Osteocyte (in vitro differentiated cells): Measurements from ENCODE around the gene TMEM169. TPM values are rescaled to one million over a fixed set of nuclear protein-coding genes. Genes with fewer than 3 reads are reported as not detected.

ENCODE experiments used
- DNase-seq: peaks from one replicate; pipeline ENCODE4 v3.0.0; 2021; ENCODE audit warnings: mixed read lengths; ENCODE audit not compliant: unreplicated experiment; ENCODE audit errors: extremely low spot score
- H3K27ac Mint-ChIP-seq: one replicate; pipeline ENCODE4 v1.8.0; 2021; ENCODE audit warnings: mild to moderate bottlenecking, mixed read lengths; ENCODE audit not compliant: unreplicated experiment
- H3K27me3 Mint-ChIP-seq: one replicate; pipeline ENCODE4 v1.8.0; 2021; ENCODE audit warnings: mixed read lengths; ENCODE audit not compliant: unreplicated experiment
- H3K36me3 Mint-ChIP-seq: one replicate; pipeline ENCODE4 v1.8.0; 2021; ENCODE audit warnings: mixed read lengths; ENCODE audit not compliant: unreplicated experiment
- H3K4me1 Mint-ChIP-seq: one replicate; pipeline ENCODE4 v1.8.0; 2021; ENCODE audit warnings: mixed read lengths; ENCODE audit not compliant: unreplicated experiment
- H3K4me3 Mint-ChIP-seq: one replicate; pipeline ENCODE4 v1.8.0; 2021; ENCODE audit warnings: mild to moderate bottlenecking, moderate library complexity, mixed read lengths; ENCODE audit not compliant: unreplicated experiment
- H3K9me3 Mint-ChIP-seq: one replicate; pipeline ENCODE4 v1.8.0; 2021; ENCODE audit warnings: mixed read lengths; ENCODE audit not compliant: unreplicated experiment
- total RNA-seq: library from RNA; stranded (reverse); gene quantifications from 2 replicates; pipeline ENCODE4 v1.2.1, GENCODE V29; 2021
- TF ChIP-seq, protein P1 (sequence below): fragments of 200-600 bp; sonication (generic); IDR thresholded peaks from 2 replicates; pipeline ENCODE4 v1.5.0; 2021; ENCODE audit warnings: antibody characterized with exemption, mild to moderate bottlenecking, moderate library complexity

Gene TMEM169
- total RNA-seq, 1 donor from 2014 or later, result 1.5 TPM

DNA sequence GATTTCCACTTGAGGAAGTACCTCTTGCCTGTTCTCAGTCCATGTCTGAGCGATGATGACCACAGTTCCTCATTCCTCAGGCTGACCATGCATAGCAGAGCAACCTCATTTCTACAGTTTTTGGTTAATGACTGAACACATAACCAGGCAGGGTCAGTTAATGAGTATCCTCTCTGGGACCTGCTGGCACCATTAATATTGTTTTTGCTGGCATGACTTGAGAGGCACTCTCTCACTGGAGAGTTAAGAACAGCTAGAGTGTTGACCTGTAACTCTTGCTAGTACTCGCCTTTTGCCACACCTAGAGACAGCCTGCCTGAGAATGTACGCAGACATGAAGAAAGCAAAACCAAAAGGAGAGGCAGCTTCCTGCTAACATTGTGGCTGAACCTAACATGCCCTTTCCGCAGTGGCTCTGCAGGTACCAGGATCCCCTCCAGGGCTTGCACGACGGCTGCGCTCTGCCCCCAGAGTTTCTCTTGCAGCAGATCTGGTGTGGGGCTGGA, 24.0 kb upstream of the TMEM169 start:
- peaks cover 9% of the 10 kb centered on the region for H3K36me3 Mint-ChIP-seq
- no peaks in the 10 kb centered on the region for H3K27me3 Mint-ChIP-seq
- H3K27ac Mint-ChIP-seq, result peak overlapping the region; percentile 10
- TF ChIP-seq, protein P1, sequence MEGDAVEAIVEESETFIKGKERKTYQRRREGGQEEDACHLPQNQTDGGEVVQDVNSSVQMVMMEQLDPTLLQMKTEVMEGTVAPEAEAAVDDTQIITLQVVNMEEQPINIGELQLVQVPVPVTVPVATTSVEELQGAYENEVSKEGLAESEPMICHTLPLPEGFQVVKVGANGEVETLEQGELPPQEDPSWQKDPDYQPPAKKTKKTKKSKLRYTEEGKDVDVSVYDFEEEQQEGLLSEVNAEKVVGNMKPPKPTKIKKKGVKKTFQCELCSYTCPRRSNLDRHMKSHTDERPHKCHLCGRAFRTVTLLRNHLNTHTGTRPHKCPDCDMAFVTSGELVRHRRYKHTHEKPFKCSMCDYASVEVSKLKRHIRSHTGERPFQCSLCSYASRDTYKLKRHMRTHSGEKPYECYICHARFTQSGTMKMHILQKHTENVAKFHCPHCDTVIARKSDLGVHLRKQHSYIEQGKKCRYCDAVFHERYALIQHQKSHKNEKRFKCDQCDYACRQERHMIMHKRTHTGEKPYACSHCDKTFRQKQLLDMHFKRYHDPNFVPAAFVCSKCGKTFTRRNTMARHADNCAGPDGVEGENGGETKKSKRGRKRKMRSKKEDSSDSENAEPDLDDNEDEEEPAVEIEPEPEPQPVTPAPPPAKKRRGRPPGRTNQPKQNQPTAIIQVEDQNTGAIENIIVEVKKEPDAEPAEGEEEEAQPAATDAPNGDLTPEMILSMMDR, result no peak
- H3K9me3 Mint-ChIP-seq, result peaks cover under 1% of the 10 kb centered on the region
- DNase-seq, result no peak
- H3K4me1 Mint-ChIP-seq, result peaks cover 15% of the 10 kb centered on the region
- H3K4me3 Mint-ChIP-seq, result no peak overlapping the region

DNA sequence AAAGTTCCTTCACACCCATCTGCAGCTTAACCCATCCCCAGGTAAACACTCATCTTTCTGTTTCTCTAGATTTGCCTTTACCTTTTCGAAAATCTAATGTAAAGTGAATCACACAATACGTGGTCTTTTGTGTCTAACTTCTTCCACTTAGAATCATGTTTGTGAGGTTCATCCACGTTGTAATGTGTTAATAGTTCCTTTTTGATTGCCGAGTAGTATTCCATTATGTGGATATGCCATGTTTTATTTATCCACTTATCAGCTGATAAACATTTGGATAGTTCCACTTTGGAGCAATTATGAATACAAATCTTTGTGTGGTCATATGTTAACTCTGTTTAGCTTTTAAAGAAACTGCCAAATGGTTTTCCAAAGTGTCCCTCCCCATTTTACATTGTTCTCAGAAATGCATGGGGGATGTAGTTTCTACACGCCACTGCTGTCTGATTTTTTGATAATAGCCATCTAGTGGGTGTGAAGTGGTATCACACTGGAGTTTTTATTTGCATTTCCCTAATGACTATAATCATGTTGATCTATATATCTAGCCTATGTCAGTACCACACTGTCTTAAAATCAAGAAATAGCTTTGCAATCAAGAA, 22.4 kb upstream of the TMEM169 start:
- Mint-ChIP-seq H3K27ac (no peak overlapping the region), H3K36me3 (peaks cover 9% of the 10 kb centered on the region), H3K4me3 (no peak overlapping the region), H3K27me3 (no peaks in the 10 kb centered on the region), H3K9me3 (no peaks in the 10 kb centered on the region), H3K4me1 (peaks cover 15% of the 10 kb centered on the region)
- TF ChIP-seq, protein P1, result no peak
- no peak for DNase-seq

DNA sequence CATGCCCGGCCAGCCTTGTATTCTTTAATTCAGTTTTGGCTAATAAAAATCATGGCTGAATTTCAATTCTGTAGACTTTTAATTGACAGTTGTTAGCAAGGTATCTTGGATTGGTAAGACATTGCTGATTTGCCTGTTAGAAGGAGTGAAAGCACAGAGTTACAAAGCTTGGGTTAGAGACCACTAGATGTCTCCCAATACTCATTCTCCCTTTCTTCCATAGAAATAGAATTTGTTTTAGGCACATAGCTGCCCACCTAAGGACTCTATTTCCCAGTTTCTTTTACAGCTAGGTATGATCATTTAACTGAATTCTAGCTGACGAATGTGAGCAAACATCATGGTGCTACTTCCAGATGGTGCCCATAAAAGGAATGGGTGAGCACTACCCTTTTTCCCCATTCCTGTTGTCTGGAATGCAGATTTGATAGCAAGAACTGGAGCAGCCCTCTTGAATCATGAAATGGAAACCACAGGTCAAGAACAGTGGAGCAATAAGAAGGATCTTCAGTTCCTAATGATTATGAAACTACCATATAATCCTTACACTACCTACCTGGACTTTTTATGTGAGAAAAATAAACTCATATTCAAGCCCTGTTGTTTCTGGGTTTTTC, 17.6 kb upstream of the TMEM169 start:
- DNase-seq, result no peak
- Mint-ChIP-seq H3K9me3 (no peaks in the 10 kb centered on the region), H3K36me3 (peaks cover 5% of the 10 kb centered on the region), H3K4me1 (peaks cover 5% of the 10 kb centered on the region), H3K4me3 (no peak overlapping the region), H3K27ac (no peak overlapping the region), H3K27me3 (no peaks in the 10 kb centered on the region)
- TF ChIP-seq, protein P1, result peak; percentile 24

DNA sequence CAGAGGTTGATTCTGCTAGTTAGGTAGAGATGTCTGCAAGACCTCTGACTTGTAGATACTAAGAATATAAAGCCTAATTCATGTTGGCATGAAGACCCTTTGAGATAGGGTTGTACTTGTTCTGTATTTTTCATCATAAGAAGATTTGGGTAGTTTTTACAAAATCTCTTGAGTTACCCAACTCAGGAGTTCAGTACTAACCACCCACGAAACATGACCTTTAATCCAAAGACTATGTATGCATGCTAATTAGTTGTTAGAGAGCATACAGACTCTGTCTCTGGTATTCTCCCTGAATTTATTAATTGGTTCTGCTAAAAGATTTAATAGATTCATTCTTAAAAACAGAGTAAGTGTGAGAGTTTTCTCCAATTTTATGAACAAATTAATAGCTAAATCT, 17.1 kb upstream of the TMEM169 start:
- no peaks in the 10 kb centered on the region for H3K27me3 Mint-ChIP-seq
- H3K4me3 Mint-ChIP-seq, result no peak overlapping the region
- TF ChIP-seq, protein P1, result no peak
- no peak overlapping the region for H3K27ac Mint-ChIP-seq
- H3K36me3 Mint-ChIP-seq, result peaks cover 4% of the 10 kb centered on the region
- H3K4me1 Mint-ChIP-seq, result peaks cover 5% of the 10 kb centered on the region
- H3K9me3 Mint-ChIP-seq, result no peaks in the 10 kb centered on the region
- DNase-seq, result no peak

DNA sequence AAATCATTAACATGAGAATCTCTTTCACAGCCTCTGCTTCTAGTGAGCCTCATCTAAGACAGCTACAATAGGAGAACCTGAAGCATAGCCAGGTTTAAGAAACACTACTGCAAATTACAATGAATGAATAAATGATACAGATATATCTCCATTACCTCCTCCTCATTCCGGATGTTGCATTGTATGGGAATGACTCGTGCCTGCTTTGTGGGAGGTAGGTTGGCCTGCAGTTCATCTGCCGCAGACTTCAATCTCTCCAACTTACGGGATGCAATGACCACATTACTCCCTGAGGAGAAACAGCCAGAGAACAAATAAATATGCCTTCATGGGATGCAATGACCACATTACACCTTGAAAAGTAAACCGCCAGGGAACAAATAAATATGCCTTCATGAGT, 15.5 kb upstream of the TMEM169 start:
- Mint-ChIP-seq H3K4me1 (peaks cover 5% of the 10 kb centered on the region), H3K27ac (no peak overlapping the region), H3K4me3 (no peak overlapping the region), H3K9me3 (no peaks in the 10 kb centered on the region), H3K36me3 (peaks cover 4% of the 10 kb centered on the region), H3K27me3 (no peaks in the 10 kb centered on the region)
- TF ChIP-seq, protein P1, result no peak
- DNase-seq, result no peak
